Tibial nerve (tissue), 4 donors: Measurements from ENCODE around the gene SORBS1.

Experiments used
- EP300 ChIP-seq, 2 donors: sonication (generic); formaldehyde crosslinking; IDR thresholded peaks; one replicate each; pipeline ENCODE4 v1.6.1; 2017; ENCODE audit warnings: antibody characterized with exemption in 2 of 2, mild to moderate bottlenecking in 1 of 2
- POLR2A ChIP-seq, 2 donors: fragments of 450-650 bp; IDR thresholded peaks; one replicate each; pipeline ENCODE4 v1.6.1; 2017; ENCODE audit warnings: antibody characterized with exemption in 2 of 2, mild to moderate bottlenecking in 2 of 2, moderate library complexity in 2 of 2
- TF ChIP-seq, protein P1 (sequence below), 5 experiments: fragments of 200-600 bp in 3 of 5; fragments of 450-650 bp in 2 of 5; sonication (generic) in 3 of 5; IDR thresholded peaks; one replicate each; pipeline ENCODE4 v1.5.1; 2016 to 2019; ENCODE audit warnings: antibody characterized with exemption in 5 of 5, mild to moderate bottlenecking in 3 of 5, moderate library complexity in 2 of 5

DNA sequence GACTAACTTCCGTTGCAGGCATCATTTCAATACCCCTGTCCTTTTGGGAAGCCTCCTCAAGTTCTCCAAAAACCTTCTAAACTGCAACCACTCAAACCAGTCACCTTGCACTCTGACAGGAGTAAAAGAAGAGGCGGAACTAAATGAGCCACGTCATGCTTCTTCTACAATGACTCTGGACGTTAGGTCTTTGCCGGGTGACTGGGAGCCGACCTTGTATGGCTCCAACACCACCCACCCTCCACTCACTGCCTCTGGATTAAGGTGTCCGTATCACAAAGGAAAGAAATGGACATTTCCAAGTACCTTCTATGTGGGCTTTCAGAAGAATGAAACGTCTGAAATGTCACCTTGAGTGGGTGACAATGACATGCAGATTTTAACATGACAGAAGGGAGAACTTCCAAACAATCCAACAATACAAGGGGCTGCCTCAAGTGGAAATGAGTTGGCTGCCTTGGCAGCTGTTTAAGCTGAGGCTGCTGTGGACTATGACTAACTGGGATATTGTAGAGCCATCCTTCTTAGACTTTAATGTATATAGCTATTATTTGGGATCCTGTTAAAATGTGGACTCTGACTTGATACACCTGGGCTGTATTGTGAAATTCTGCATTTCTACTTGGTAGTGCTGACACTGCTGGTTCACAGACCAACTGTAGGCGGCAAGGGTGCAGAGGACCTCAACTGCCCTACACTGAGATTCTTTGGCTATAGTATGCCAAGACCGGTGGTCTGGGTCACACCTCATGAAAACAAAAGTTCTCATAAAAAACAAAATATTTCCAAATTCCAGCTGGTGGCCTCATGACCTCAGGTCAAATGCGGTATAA lies 236.5 kb downstream of the SORBS1 start:
- TF ChIP-seq, protein P1, sequence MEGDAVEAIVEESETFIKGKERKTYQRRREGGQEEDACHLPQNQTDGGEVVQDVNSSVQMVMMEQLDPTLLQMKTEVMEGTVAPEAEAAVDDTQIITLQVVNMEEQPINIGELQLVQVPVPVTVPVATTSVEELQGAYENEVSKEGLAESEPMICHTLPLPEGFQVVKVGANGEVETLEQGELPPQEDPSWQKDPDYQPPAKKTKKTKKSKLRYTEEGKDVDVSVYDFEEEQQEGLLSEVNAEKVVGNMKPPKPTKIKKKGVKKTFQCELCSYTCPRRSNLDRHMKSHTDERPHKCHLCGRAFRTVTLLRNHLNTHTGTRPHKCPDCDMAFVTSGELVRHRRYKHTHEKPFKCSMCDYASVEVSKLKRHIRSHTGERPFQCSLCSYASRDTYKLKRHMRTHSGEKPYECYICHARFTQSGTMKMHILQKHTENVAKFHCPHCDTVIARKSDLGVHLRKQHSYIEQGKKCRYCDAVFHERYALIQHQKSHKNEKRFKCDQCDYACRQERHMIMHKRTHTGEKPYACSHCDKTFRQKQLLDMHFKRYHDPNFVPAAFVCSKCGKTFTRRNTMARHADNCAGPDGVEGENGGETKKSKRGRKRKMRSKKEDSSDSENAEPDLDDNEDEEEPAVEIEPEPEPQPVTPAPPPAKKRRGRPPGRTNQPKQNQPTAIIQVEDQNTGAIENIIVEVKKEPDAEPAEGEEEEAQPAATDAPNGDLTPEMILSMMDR (IDR thresholded peaks at IDR 0.05): no peak
- TF ChIP-seq POLR2A (IDR thresholded peaks at IDR 0.05) (no peak), EP300 (IDR thresholded peaks at IDR 0.05) (no peak)
